Ramos (cell line): ENCODE results near the gene NRIP2.

Experiments
- in situ Hi-C: fragments of 300-500 bp; cut with MboI; formaldehyde crosslinking; loops from one replicate; pipeline ENCODE4 v1.14.3; 2022; ENCODE audit warnings: low sequenced_read_pairs; ENCODE audit not compliant: unreplicated experiment

The NRIP2 gene

DNA sequence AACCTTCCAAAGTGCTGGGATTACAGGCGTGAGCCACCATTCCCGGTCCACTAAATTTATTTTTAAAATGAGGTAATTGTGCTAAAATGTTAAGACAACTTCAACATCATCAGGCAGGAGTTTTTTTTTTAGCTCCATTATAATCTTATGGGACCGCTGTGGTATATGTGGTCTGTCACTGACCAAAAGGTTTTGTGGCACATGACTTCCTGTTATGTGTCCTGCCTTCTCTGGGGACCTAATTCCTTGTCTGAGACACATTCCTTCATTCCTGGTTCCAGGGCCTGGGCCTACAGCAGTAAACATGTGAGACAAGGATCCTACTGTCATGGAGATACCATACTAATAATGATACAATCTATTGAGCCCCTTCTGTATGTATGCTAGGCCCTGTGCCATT lies 17.1 kb upstream of the NRIP2 start:
- in situ Hi-C loops: no loop called here

- in situ Hi-C loops: loop anchor here (10.0 kb wide), 1 partner anchor 100 kb away; no protein-coding TSS in a partner anchor
Measured at GRCh38 chr12:2845280-2845679, 10.4 kb upstream of the NRIP2 start.

- in situ Hi-C loops: loop anchor here (10.0 kb wide), 1 partner anchor 100 kb away; no protein-coding TSS in a partner anchor
Measured at GRCh38 chr12:2844786-2845185, 10.0 kb upstream of the NRIP2 start.

DNA sequence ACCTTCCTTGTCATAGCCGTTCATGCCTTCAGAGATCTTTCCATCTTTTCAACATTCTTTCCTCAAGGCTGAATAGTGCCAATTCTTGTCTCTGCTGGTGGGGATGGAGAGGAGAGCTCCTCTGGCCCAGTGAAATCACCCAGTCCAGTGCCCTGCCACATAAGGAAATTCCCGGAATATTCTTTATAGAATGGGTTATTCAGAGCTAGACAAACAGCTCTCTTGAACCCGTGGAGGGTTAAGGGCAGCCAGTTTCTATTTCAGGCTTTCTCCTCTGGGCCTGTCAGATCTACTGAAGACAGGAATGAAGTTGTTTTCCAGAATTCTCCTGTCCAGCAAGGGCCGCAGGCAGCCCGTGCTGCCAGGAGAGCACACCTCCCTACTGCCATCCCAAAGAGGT lies 8.1 kb upstream of the NRIP2 start:
- in situ Hi-C loops: loop anchor here (10.0 kb wide), 1 partner anchor 102 kb away; no protein-coding TSS in a partner anchor

GRCh38 chr12:2841056-2841650 lies 6.3 kb upstream of the NRIP2 start:
- in situ Hi-C loops: loop anchor here (10.0 kb wide), 1 partner anchor 104 kb away; no protein-coding TSS in a partner anchor

GRCh38 chr12:2836574-2836973 lies 1.7 kb upstream of the NRIP2 start:
- in situ Hi-C loops: no loop called here

DNA sequence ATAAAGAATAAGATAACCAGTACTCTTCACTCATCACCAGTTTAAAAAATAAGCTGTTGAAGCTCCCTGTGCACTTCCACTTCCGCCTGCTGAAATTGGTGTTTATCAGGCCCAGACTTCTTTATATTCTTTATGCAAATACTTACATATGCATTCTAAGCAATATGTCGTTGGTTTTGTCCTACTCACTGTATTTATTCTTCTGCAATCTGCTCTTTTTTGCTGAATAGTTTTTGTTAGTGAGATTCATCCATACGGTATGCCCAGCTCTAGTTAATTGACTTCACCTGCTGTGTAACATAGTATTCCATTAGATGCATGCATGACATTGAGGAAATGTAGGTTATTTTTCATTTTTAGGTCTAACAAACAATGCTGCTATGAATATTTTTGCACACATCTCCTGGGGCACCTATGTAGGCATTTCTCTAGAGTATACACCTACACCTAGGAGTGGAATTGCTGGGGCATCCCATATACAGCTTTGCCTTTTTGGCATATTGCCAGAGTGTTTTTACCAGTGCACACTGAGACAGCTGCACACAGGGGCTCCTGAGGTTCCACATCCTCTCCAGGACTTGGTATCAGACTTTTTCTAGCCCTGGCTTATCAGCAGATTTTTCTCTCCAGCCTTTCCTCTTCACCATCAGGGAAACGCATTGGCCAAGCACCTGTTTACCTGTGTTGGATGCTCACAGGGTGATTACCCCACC lies 1.0 kb upstream of the NRIP2 start:
- in situ Hi-C loops: no loop called here

DNA sequence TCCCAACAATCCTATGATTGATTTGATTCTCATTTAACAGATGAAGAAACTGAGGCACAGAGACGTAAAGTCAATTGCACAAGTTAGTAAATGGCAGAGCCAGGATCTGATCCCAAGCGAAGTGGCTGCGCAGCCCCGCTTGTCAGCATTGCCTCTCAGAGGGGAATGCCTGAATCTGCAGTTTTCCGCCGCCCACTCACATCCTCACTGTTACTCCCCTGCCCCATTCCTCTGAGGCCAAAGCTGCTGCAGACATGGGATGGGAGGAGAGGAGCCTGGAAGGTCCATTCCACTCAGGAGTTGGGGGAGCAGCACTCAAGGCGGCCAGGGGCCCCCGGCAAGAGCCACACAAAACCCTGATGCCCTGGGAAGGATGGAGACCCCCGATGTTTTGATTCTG lies 1.0 kb downstream of the NRIP2 start:
- in situ Hi-C loops: no loop called here

GRCh38 chr12:2833327-2833726 lies 1.5 kb downstream of the NRIP2 start:
- in situ Hi-C loops: no loop called here

- in situ Hi-C loops: no loop called here
Measured at GRCh38 chr12:2832550-2833127, 2.2 kb downstream of the NRIP2 start.

DNA sequence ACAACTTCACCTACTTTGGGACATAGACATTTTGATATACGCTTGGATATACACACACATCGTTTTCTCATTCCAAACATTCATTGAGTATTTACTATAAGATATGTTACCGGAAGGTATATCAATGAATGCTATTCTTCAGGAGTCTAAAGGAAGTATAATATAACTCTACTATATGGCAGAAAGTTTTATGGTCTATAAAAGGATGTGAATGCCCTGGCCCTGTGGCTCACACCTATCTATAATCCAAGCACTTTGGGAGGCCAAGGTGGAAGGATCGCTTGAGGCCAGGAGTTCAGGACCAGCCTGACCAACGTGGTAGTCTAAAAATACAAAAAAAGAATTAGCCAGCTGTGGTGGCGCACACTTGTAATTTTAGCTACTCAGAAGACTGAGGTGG lies 5.6 kb downstream of the NRIP2 start:
- in situ Hi-C loops: no loop called here

- in situ Hi-C loops: no loop called here
Measured at GRCh38 chr12:2826721-2827515, 7.9 kb downstream of the NRIP2 start.

- in situ Hi-C loops: no loop called here
Measured at GRCh38 chr12:2826036-2826435, 8.8 kb downstream of the NRIP2 start.

DNA sequence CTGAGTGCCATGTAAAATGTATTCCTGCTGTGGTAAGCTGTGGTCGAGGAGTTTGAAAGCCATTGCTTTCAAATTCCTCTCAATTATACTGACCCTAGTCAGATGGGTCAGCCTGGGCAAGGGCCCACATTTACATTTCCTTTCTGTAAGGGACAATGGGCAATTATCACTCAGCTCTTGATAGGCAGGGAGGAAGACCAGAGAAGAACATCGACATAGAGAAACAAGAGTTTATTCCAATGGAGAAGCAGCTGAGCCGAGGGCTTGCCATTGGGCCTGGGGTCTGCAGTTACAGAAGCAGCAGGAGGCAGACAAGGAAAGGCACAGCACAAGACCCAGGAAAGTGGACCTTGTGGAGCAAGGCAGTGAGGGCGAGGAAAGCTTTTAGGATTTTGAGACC lies 9.7 kb downstream of the NRIP2 start:
- in situ Hi-C loops: no loop called here

DNA sequence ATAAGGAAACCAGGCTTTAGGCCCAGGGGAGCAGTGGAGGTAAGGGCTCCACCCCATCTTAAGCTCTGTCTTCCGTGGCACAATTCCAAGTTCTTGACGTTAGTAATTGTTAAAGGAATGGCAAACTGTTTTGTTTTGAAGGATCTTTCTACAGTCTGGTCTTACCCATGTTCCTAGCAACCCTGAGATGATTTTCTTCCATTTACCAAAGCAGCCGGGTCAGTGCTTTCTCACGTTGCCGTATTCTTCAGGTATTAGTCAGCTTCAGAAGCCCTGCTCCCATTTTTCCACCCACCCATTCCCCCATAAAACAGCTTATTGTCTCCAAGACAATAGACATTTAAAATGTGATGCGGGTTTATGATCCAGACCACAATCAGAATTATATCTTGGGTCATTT lies 10.3 kb downstream of the NRIP2 start:
- in situ Hi-C loops: no loop called here

GRCh38 chr12:2823483-2823882 lies 11.4 kb downstream of the NRIP2 start:
- in situ Hi-C loops: no loop called here

- in situ Hi-C loops: no loop called here
Measured at GRCh38 chr12:2820432-2820831, 14.4 kb downstream of the NRIP2 start.

- in situ Hi-C loops: no loop called here
Measured at GRCh38 chr12:2819810-2820209, 15.0 kb downstream of the NRIP2 start.

DNA sequence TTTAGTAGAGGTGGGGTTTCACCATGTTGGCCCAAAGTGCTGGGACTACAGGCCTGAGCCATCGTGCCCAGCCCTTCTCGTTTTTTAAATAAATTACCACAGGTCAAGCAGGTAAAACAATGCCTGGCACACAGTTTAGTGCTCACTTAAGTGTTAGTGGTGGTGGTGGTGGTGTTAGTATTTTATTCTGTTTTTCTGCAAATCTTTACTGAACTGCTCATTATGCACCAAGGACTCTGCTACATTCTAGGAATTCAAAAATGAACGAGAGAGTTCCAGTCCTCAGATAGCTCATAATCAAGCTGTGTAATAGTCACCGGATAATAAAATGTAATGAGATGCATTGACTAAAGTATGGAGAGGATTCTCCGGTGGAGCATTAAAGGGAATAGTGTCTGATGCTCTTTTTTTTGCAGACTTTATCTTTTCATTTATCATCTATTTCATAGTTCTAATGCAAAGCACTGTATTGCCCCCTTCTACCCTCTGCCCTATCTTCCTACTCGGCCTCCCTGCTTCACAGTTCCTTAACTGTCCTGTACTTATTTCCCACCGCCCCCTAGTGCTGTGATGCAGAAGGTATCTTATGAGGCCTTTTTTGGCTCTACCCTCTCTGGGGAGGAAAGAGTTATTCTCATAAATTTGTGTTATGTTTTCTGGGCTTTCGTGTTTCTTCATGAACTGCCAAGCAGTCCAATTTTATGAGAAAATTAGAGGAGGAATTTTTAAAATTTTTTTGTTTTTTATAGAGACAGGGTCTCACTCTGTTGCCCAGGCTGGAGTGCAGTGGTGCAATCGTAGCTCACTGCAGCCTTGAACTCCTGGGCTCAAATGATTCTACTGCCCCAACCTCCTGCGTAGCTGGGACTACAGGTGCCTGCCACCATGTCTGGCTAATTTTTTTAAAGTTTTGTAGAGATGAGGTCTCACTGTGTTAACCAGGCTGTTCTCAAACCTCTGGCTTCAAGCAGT lies 21.3 kb downstream of the NRIP2 start:
- in situ Hi-C loops: no loop called here
